ENCODE results near the gene SNAI3.

DNA sequence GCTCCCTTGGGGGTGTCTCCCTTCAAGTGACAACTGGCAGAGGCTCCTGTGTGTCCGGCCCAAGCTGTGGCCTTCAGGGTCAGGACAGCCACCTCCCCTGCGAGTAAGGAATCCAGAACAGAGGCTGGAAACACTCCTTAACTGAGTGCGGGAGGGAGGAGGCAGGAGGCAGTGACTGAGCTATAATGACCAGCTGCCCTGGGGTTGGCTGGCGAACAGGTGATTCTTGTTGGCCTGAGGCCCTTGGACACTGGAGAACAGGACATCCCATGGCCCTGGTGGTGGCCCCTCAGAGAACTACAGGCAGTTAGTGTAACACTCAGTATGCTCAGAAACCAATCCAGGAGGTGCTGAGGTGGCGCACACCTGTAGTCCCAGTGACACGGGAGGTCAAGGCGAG is 9.4 kb upstream of the SNAI3 start:
- no peak for TF ChIP-seq POLR2A (IDR thresholded peaks at IDR 0.05)
- TF ChIP-seq, protein P1, sequence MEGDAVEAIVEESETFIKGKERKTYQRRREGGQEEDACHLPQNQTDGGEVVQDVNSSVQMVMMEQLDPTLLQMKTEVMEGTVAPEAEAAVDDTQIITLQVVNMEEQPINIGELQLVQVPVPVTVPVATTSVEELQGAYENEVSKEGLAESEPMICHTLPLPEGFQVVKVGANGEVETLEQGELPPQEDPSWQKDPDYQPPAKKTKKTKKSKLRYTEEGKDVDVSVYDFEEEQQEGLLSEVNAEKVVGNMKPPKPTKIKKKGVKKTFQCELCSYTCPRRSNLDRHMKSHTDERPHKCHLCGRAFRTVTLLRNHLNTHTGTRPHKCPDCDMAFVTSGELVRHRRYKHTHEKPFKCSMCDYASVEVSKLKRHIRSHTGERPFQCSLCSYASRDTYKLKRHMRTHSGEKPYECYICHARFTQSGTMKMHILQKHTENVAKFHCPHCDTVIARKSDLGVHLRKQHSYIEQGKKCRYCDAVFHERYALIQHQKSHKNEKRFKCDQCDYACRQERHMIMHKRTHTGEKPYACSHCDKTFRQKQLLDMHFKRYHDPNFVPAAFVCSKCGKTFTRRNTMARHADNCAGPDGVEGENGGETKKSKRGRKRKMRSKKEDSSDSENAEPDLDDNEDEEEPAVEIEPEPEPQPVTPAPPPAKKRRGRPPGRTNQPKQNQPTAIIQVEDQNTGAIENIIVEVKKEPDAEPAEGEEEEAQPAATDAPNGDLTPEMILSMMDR (IDR thresholded peaks at IDR 0.05), result no peak
